ENCODE measurements around the gene CXCL5.

GRCh38 chr4:74047152-74047551, 48.7 kb upstream of the CXCL5 start:
- TF ChIP-seq CTCF (IDR thresholded peaks at IDR 0.05; ENCODE audit: insufficient read depth, low read length) (no peak), REST (IDR thresholded peaks at IDR 0.05; ENCODE audit: insufficient replicate concordance, low read depth) (no peak)
